Astrocyte of the cerebellum (primary cell): ENCODE data around the gene ROCK2.

Source experiments
- DNase-seq: peaks from one replicate; pipeline ENCODE4 v3.0.0-alpha.2; 2011; ENCODE audit warnings: low read depth
- H3K4me3 ChIP-seq: 2 replicates; pipeline ENCODE4 v1.5.1; 2011; ENCODE audit warnings: mild to moderate bottlenecking, low read depth, low read length, moderate library complexity
- in situ Hi-C: cut with HindIII; loops from 2 replicates; pipeline ENCODE4 v1.10.0; 2017; ENCODE audit warnings: low sequenced_read_pairs
- TF ChIP-seq, protein P1 (sequence below): IDR thresholded peaks from 2 replicates; pipeline ENCODE4 v1.5.1; 2012; ENCODE audit warnings: low read length, low read depth, moderate library complexity, mild to moderate bottlenecking; ENCODE audit errors: missing control alignments

The ROCK2 gene

DNA sequence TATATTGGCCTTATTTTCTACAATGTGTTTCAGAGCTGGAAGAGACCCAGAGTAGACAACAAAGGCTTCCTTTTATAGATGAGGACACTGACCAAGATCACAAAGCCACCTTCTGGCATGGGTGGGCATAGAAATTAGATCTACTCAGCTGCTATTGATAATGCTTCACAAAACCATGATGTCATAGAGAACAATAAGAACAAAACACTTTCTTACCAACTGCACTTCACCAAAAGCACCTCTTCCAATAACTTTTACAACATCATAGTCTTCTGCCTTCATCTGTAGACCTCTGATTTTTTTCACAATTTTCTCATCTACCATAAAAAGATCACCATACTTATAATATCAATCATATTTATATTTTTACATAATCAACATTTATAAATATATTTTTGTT is 58.1 kb downstream of the ROCK2 start:
- no peak for DNase-seq
- H3K4me3 ChIP-seq = no peak overlapping the region
- TF ChIP-seq, protein P1, sequence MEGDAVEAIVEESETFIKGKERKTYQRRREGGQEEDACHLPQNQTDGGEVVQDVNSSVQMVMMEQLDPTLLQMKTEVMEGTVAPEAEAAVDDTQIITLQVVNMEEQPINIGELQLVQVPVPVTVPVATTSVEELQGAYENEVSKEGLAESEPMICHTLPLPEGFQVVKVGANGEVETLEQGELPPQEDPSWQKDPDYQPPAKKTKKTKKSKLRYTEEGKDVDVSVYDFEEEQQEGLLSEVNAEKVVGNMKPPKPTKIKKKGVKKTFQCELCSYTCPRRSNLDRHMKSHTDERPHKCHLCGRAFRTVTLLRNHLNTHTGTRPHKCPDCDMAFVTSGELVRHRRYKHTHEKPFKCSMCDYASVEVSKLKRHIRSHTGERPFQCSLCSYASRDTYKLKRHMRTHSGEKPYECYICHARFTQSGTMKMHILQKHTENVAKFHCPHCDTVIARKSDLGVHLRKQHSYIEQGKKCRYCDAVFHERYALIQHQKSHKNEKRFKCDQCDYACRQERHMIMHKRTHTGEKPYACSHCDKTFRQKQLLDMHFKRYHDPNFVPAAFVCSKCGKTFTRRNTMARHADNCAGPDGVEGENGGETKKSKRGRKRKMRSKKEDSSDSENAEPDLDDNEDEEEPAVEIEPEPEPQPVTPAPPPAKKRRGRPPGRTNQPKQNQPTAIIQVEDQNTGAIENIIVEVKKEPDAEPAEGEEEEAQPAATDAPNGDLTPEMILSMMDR = no peak
- in situ Hi-C loops = no loop called here

DNA sequence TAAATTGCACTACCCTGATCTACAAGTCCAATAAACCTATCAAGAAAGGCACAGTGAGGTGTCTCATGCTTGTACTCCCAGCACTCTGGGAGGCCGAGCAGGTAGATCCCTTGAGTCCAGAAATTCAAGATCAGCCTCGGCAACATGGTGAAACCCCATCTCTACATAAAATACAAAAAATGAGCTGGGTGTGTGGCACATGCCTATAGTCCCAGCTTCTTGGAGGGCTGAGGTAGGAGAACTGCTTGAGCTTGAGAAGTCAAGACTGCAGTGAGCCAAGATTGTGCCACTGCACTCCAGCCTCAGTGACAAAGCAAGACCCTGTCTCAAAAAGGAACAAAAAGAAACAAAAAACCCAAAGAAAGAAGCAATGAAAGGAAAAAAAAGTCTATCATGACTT is 58.9 kb downstream of the ROCK2 start:
- H3K4me3 ChIP-seq = no peak overlapping the region
- TF ChIP-seq, protein P1 = no peak
- DNase-seq = no peak
- in situ Hi-C loops = no loop called here

DNA sequence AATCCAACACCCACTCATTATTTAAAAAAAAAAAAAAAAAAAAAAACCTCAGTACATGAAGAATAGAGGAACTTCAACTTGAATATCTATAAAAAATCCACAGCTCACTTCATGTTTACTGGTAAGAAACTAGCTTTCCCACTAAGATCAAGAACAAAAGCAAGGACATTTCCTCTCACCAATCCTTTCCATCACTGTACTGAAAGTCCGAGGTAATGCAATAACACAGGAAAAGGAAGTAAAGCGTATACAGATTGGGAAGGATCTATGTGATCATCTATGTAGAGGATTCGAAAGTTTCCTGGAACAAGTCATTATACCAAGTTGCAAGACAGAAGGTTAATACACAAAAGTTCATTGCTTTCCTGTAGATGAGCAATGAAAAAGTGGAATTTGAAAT is 63.2 kb downstream of the ROCK2 start:
- TF ChIP-seq, protein P1 = no peak
- in situ Hi-C loops = no loop called here
- H3K4me3 ChIP-seq = no peak overlapping the region
- no peak for DNase-seq

DNA sequence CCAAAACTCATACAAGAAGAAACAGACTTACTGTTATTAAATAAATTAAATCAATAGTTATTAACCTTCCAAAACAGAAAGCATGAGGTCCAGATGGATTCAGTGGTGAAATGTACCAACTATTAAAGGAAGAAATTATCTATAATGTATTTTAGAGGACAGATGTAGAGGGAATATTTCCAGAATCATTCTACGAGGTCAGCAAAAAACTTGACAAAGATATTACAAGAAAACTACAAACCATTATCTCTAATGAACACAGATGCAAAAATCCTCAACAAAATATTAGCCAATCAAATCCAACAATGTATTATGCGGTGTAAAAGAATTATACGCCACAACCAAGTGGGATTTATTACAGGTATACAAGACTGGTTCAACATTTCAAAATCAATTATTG is 63.7 kb downstream of the ROCK2 start:
- TF ChIP-seq, protein P1 = no peak
- no peak for DNase-seq
- in situ Hi-C loops = no loop called here
- no peak overlapping the region for H3K4me3 ChIP-seq

DNA sequence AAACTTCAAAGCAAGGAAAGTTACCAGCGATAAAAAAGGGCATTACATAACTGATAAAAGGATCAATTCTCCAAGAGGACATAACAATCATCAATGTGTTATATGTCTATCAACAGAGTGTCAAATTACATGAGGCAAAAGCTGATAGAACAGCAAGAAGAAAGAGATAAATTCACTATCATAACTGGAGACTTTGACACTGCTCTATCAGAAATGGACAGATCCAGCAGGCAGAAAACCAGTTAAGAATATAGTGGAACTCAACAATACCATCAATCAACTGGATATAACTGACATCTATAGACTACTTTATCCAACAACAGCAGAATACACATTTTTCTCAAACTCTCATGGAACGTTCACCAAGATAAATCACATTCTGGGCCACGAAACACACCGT is 65.0 kb downstream of the ROCK2 start:
- DNase-seq = no peak
- in situ Hi-C loops = no loop called here
- TF ChIP-seq, protein P1 = no peak
- no peak overlapping the region for H3K4me3 ChIP-seq

DNA sequence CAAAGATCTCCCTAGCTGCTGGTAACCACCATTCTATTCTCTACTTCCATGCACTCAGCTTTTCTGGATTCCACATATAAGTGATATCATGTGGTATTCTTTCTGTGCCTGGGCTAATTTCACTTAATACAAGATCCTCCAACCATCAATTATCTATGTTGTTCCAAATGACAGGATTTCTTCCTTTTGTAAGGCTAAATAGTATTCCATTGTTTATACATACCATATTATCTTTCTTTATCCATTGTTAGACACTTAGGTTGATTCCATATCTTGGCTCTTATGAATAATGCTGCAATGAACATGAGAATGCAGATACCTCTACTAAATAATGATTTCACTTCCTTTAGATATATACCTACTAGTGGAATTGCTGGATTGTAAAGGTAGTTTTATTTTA is 66.2 kb downstream of the ROCK2 start:
- in situ Hi-C loops = no loop called here
- DNase-seq = no peak
- H3K4me3 ChIP-seq = no peak overlapping the region

More for the DNA sequence above, 66.2 kb downstream of the ROCK2 start:
- TF ChIP-seq, protein P1 = no peak
